HEK293T (cell line): Measurements from ENCODE around the gene GRIK4.

ENCODE experiments used
- ARNT ChIP-seq: fragments of 450-650 bp; IDR thresholded peaks from 2 replicates; pipeline ENCODE4 v1.6.1; 2017; ENCODE audit warnings: mild to moderate bottlenecking
- CTBP1 ChIP-seq: fragments of 450-650 bp; IDR thresholded peaks from 2 replicates; pipeline ENCODE4 v1.6.1; 2016; ENCODE audit warnings: borderline replicate concordance
- ELF4 ChIP-seq: fragments of 450-650 bp; IDR thresholded peaks from 2 replicates; pipeline ENCODE4 v1.6.1; 2017; ENCODE audit warnings: antibody characterized with exemption
- FOXA1 ChIP-seq: fragments of 450-650 bp; IDR thresholded peaks from 2 replicates; pipeline ENCODE4 v1.6.1; 2016; ENCODE audit warnings: mild to moderate bottlenecking
- FOXK2 ChIP-seq: fragments of 450-650 bp; IDR thresholded peaks from 2 replicates; pipeline ENCODE4 v1.6.1; 2016; ENCODE audit warnings: mild to moderate bottlenecking
- FOXM1 ChIP-seq: fragments of 450-650 bp; IDR thresholded peaks from 2 replicates; pipeline ENCODE4 v1.6.1; 2017; ENCODE audit warnings: mild to moderate bottlenecking, borderline replicate concordance
- L3MBTL2 ChIP-seq: fragments of 450-650 bp; conservative IDR thresholded peaks from 2 replicates; pipeline ENCODE4 v1.6.1; 2016; ENCODE audit warnings: mild to moderate bottlenecking
- LEF1 ChIP-seq: fragments of 450-650 bp; IDR thresholded peaks from 2 replicates; pipeline ENCODE4 v1.6.1; 2017; ENCODE audit warnings: mild to moderate bottlenecking, borderline replicate concordance
- SP1 ChIP-seq: fragments of 450-650 bp; IDR thresholded peaks from 2 replicates; pipeline ENCODE4 v1.6.1; 2017
- TF ChIP-seq, protein P1 (sequence below): fragments of 450-650 bp; IDR thresholded peaks from 2 replicates; pipeline ENCODE4 v1.6.1; 2016

DNA sequence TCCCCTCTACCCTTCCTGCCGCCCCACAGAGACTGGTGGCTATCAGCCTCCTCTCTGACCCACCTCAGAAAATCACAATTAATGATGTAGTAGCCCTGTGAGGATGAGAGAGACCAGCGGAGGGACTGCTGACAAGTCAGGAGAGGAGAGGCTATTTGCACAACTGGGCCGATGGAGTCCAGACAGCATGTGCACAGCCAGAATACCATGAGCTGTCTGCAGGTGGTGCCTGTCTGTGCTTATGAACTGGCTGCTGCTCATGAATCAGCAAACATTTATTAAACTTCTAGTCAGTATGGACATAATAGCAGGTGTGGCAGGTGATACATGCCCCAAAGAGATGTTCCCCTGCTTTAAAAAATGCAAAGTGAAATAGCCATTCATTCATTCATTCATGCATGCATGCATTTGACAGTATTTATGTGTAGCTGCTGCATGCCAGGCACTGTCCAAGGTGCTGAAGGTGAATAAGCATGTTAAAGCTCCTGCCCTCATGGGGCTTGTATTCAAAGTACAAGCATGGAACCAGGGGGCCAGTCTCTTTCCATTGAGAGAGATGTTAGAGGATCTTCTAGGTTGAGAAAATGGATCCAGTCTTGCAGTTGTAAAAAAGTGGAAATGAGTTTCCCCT lies 141.3 kb downstream of the GRIK4 start:
- TF ChIP-seq ELF4 (no peak), SP1 (no peak), CTBP1 (no peak), FOXA1 (no peak), FOXM1 (no peak), FOXK2 (no peak), LEF1 (no peak), L3MBTL2 (no peak), ARNT (no peak)
- TF ChIP-seq, protein P1, sequence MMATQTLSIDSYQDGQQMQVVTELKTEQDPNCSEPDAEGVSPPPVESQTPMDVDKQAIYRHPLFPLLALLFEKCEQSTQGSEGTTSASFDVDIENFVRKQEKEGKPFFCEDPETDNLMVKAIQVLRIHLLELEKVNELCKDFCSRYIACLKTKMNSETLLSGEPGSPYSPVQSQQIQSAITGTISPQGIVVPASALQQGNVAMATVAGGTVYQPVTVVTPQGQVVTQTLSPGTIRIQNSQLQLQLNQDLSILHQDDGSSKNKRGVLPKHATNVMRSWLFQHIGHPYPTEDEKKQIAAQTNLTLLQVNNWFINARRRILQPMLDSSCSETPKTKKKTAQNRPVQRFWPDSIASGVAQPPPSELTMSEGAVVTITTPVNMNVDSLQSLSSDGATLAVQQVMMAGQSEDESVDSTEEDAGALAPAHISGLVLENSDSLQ = no peak
